GM12864 (cell line): ENCODE data around the gene CYB561.

Experiments
- DNase-seq: peaks from one replicate; pipeline ENCODE4 v3.0.0-alpha.2; 2011; ENCODE audit warnings: low read depth
- H3K4me3 ChIP-seq: 2 replicates; pipeline ENCODE4 v1.5.1; 2011; ENCODE audit warnings: mild to moderate bottlenecking, low read depth, low read length, control low read depth
- TF ChIP-seq, protein P1 (sequence below): IDR thresholded peaks from 2 replicates; pipeline ENCODE4 v1.5.1; 2011; ENCODE audit warnings: low read depth, mild to moderate bottlenecking, moderate library complexity, low read length, control low read depth, inconsistent platforms; ENCODE audit errors: missing control alignments

Gene CYB561

DNA sequence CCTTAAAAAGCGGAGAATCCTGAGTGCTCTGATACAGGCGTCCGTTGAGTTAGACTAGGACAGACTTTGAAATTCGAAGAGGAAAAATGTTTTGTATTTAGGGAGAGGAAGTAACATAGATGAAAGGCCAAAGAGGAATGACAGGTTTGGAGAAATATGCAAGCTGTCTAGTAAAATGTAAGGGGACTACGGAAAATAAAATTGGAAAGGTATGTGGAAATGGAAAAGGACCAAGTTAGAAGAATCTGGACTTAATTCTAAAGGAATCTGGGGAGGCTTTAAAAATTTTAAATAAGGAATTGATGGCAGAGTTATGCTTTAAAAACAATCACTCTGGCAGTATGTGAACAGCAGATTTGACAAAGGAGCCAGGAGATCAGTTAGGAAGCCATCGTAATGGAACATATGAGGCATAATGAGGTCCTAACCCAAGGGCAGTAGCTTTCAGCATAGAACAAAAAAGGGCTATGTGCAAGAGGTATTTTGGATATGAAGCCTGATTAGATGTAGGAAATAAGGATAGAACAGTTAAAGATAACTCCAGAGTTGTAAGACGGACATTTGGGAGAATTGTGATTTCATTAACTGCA is 38.3 kb downstream of the CYB561 start:
- no peak overlapping the region for H3K4me3 ChIP-seq
- TF ChIP-seq, protein P1, sequence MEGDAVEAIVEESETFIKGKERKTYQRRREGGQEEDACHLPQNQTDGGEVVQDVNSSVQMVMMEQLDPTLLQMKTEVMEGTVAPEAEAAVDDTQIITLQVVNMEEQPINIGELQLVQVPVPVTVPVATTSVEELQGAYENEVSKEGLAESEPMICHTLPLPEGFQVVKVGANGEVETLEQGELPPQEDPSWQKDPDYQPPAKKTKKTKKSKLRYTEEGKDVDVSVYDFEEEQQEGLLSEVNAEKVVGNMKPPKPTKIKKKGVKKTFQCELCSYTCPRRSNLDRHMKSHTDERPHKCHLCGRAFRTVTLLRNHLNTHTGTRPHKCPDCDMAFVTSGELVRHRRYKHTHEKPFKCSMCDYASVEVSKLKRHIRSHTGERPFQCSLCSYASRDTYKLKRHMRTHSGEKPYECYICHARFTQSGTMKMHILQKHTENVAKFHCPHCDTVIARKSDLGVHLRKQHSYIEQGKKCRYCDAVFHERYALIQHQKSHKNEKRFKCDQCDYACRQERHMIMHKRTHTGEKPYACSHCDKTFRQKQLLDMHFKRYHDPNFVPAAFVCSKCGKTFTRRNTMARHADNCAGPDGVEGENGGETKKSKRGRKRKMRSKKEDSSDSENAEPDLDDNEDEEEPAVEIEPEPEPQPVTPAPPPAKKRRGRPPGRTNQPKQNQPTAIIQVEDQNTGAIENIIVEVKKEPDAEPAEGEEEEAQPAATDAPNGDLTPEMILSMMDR: no peak
- no peak for DNase-seq

DNA sequence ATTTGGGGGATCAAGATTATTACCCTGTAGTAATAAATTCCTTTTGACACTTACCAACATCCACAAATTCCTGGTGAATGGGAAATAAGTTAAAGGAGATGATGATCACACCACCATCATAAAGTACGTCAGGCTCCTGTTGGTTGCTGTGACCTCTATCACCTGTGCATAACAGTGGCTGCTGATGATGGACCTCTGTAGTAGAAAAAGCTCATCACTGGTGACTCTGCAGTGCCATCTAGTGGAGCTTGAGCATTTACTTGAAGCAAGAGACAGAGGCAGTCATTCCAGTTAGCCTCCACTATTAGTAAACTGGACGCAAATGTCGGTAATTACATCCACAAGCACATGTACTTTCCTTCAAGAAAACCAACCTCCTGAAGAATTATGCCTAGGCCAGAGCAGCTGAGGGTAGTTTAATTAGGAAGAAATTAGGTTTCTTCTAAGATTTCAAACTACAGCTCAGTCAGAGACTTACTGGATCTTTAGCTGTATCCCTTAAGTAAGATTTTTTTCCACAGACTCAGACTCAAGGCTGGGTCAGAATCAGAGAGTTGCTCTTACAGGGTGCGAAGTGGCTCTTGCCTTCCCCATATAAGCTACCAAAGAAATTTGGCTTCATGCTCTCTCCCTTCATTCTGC is 39.3 kb downstream of the CYB561 start:
- peak; percentile 67 for DNase-seq
- no peak overlapping the region for H3K4me3 ChIP-seq
- TF ChIP-seq, protein P1: peak; percentile 85

DNA sequence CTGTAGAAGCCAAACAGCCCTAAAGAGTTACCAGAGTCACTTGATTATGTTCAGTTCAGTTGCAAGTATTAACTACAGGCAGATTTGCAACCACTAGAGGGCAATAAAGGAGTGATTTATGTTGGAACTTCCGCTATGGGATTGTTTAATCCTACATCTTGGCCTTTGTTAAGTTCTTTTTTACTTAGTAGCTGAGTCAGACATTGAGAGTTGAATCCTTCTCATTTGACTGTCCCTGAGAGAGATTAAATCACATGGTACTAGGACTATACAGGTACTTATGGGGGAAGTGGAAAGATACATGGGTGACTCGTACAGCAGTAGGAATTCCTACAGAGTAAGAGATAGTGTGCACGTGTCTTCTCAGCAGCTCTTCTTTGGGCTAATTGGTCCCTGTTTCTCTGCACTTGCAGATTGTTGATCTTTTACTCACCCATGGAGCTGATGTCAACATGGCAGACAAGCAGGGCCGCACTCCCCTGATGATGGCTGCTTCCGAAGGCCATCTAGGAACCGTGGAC is 40.3 kb downstream of the CYB561 start:
- DNase-seq: peak; percentile 35
- TF ChIP-seq, protein P1: peak; percentile 63
- no peak overlapping the region for H3K4me3 ChIP-seq

DNA sequence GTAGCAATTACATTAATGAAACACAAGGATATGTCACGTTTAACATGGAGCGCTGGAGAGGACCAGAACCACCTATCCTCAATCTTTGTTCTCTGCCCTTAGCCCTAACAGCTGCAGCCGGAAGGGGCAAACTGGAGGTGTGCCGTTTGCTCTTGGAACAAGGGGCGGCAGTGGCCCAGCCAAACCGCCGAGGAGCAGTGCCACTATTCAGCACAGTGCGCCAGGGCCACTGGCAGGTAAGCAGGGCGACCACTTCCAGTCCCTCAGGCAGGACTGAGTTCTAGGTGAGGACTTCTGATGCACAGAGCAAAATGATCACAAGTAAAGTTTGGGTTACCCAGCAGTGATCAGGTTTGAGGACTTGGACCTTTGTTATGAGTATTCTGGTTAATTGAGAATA is 41.1 kb downstream of the CYB561 start:
- no peak overlapping the region for H3K4me3 ChIP-seq
- TF ChIP-seq, protein P1: no peak
- DNase-seq: no peak

DNA sequence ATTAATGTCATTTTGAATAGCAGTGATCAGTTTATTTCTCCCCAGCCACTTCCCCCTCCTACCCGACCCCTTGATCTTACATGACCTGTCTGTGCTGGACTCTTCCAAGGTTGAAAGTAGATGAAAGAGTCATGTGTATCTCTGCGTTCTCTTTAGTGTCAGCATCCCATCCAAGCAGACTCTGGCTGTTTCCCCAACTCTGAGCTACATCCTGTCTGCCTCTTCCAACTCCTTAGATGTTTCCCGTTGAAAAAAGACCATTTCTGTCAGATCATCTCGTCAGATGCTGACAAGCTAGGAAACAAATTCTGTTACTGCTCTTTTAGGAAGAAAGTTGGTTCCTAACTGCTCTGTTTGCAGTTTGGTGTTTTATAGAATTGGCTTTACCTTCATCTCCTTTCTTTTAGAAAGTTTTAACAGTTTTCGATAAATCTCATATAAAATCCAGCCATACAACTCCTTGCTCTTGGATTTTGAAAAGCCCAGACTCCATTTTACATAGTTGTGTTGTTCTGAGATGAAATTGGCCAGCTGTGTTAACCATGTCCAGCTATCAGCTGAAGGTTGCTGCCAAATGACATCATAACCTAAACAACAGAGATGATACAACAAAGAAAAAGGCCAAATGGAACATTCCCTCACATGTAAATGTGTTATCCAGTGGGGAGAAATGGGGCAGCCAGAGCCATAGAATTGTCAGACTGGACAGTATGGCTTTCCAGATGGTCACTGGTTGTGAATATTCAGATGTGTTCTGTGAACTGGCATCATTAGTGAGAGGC is 43.5 kb downstream of the CYB561 start:
- TF ChIP-seq, protein P1: no peak
- DNase-seq: no peak

DNA sequence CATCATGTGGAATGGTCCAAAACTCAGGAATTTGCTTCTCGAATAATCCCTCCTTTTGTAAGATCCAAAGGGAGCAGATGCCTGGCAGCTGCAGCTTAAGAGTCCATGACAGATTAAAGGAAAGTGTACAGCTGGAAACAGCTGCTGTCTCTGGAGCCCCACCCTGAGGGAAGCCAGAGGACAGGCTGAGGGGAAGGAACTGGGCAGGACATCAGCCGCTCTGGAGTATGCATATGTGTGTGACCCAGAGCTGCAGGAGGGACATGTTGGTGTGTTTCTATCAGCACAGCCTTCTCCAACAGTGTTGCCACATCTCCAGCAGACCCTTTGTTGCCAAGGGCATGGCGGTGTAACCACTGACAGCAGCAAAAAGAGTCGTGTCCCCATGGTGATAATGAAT is 46.2 kb downstream of the CYB561 start:
- no peak for DNase-seq
- H3K4me3 ChIP-seq: no peak overlapping the region
- TF ChIP-seq, protein P1: no peak

More for the DNA sequence above, 43.5 kb downstream of the CYB561 start:
- H3K4me3 ChIP-seq: no peak overlapping the region
